HL-60 (cell line): ENCODE data around the gene TOB1.

Experiments used
- POLR2AphosphoS5 ChIP-seq: IDR thresholded peaks from 2 replicates; pipeline ENCODE4 v1.6.1; 2012; ENCODE audit warnings: low read depth
- TF ChIP-seq, protein P1 (sequence below): IDR thresholded peaks from one replicate; pipeline ENCODE4 v1.5.1; 2011; ENCODE audit warnings: low read length, control low read depth, inconsistent platforms; ENCODE audit not compliant: insufficient read depth

DNA sequence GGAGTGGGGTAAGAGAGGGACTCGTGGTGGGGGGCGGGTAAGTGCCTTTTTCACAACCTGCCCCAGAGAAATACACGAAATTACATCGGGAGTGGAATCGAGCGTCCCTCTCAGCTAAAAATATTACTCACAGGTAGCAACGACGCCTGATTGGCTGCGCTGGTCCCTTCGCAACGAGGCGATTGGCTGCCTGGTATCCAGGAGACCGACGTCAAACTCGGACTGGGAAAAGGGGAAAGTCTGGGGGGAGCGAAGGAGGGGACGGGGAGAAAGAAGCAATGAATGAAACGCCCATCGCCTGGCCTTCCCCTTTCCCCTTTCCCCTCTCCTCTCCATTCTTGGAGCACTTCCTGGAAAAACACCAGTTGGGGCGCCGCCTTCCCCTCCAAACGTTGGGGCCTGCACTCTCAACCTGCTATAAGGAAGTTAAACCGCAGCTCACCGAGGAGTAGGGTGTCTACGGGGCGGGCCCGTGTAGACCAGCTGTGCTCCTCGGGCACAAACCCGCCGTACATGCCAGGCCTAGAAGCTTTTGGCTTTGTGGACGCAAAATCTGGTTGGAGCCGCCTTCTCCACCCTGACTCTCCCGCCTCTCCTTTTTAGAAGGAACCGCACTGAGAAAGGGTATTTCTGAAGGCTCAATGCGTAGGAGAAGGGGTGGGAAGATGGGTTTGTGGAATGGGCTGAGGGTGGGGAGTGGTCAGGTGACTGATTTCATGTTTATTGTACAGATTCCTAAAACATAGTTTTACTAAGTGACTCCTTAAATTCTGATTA, 1.4 kb upstream of the TOB1 start:
- TF ChIP-seq POLR2AphosphoS5, result no peak; the same call in 1 of the 2 replicates
- TF ChIP-seq, protein P1, sequence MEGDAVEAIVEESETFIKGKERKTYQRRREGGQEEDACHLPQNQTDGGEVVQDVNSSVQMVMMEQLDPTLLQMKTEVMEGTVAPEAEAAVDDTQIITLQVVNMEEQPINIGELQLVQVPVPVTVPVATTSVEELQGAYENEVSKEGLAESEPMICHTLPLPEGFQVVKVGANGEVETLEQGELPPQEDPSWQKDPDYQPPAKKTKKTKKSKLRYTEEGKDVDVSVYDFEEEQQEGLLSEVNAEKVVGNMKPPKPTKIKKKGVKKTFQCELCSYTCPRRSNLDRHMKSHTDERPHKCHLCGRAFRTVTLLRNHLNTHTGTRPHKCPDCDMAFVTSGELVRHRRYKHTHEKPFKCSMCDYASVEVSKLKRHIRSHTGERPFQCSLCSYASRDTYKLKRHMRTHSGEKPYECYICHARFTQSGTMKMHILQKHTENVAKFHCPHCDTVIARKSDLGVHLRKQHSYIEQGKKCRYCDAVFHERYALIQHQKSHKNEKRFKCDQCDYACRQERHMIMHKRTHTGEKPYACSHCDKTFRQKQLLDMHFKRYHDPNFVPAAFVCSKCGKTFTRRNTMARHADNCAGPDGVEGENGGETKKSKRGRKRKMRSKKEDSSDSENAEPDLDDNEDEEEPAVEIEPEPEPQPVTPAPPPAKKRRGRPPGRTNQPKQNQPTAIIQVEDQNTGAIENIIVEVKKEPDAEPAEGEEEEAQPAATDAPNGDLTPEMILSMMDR, result no peak
